HepG2 (cell line): ENCODE results near the gene CD19. TPM values are rescaled to one million over a fixed set of nuclear protein-coding genes. Genes with fewer than 3 reads are reported as not detected.

ENCODE experiments used
- EP300 ChIP-seq, 3 experiments: sonication (generic) in 1 of 3; formaldehyde crosslinking in 1 of 3; IDR thresholded peaks; 2 replicates each; pipeline versions ENCODE4 v1.5.1 to v1.6.1; 2011 to 2020; ENCODE audit warnings: low read depth in 2 of 3, low read length in 2 of 3, borderline replicate concordance in 1 of 3, improper control_type of control experiment in 1 of 3, mild to moderate bottlenecking in 1 of 3, missing genetic modification reagents in 1 of 3, moderate library complexity in 1 of 3
- FLYWCH1 ChIP-seq: sonication (generic); formaldehyde crosslinking; IDR thresholded peaks from 2 replicates; pipeline ENCODE4 v1.8.1; 2023; ENCODE audit warnings: mild to moderate bottlenecking, missing genetic modification reagents
- IKZF1 ChIP-seq: fragments of 450-650 bp; IDR thresholded peaks from 2 replicates; pipeline ENCODE4 v1.7.1; 2016
- MXD4 ChIP-seq: IDR thresholded peaks from 2 replicates; pipeline ENCODE4 v1.6.1; 2016; ENCODE audit warnings: mild to moderate bottlenecking, missing biosample characterization, missing genetic modification reagents
- NBN ChIP-seq: fragments of 450-650 bp; conservative IDR thresholded peaks from 2 replicates; pipeline ENCODE4 v1.6.1; 2017
- NCOR1 ChIP-seq: fragments of 200-600 bp; sonication (generic); IDR thresholded peaks from 2 replicates; pipeline ENCODE4 v1.7.0; 2017; ENCODE audit warnings: antibody characterized with exemption, low read length, borderline replicate concordance
- NFE2L2 ChIP-seq: fragments of 150-350 bp; IDR thresholded peaks from 2 replicates; pipeline ENCODE4 v1.6.1; 2014; ENCODE audit warnings: low read length
- NRL ChIP-seq: sonication (generic); formaldehyde crosslinking; IDR thresholded peaks from 2 replicates; pipeline ENCODE4 v1.5.0; 2020; ENCODE audit warnings: missing genetic modification reagents, mild to moderate bottlenecking, moderate library complexity, borderline replicate concordance
- PRDM4 ChIP-seq: sonication (generic); formaldehyde crosslinking; IDR thresholded peaks from 2 replicates; pipeline ENCODE4 v1.9.0; 2021; ENCODE audit warnings: missing genetic modification reagents, borderline replicate concordance
- SMAD9 ChIP-seq: sonication (generic); formaldehyde crosslinking; IDR thresholded peaks from 2 replicates; pipeline ENCODE4 v1.5.1; 2020; ENCODE audit warnings: mild to moderate bottlenecking, missing genetic modification reagents
- SNRNP70 ChIP-seq: fragments of 200-400 bp; formaldehyde crosslinking; IDR thresholded peaks from 2 replicates; pipeline ENCODE4 v1.6.1; 2017; ENCODE audit warnings: mild to moderate bottlenecking, low read depth, low read length, moderate library complexity
- SP2 ChIP-seq: sonication (generic); formaldehyde crosslinking; IDR thresholded peaks from 2 replicates; pipeline ENCODE4 v1.5.1; 2020; ENCODE audit warnings: mild to moderate bottlenecking, missing genetic modification reagents
- TEAD2 ChIP-seq: sonication (generic); formaldehyde crosslinking; IDR thresholded peaks from 2 replicates; pipeline ENCODE4 v1.9.0; 2021; ENCODE audit warnings: missing genetic modification reagents
- YEATS4 ChIP-seq: sonication (generic); formaldehyde crosslinking; IDR thresholded peaks from 2 replicates; pipeline ENCODE4 v1.4.0; 2020; ENCODE audit warnings: missing genetic modification reagents, borderline replicate concordance
- ZFY ChIP-seq: sonication (generic); formaldehyde crosslinking; IDR thresholded peaks from 2 replicates; pipeline ENCODE4 v1.4.0; 2020; ENCODE audit warnings: missing genetic modification reagents
- ZNF44 ChIP-seq: sonication (generic); formaldehyde crosslinking; IDR thresholded peaks from 2 replicates; pipeline ENCODE4 v1.5.1; 2020; ENCODE audit warnings: mild to moderate bottlenecking, missing genetic modification reagents
- ZNF451 ChIP-seq: sonication (generic); formaldehyde crosslinking; IDR thresholded peaks from 2 replicates; pipeline ENCODE4 v1.5.0; 2020; ENCODE audit warnings: mild to moderate bottlenecking, missing genetic modification reagents
- ZNF598 ChIP-seq: sonication (generic); formaldehyde crosslinking; IDR thresholded peaks from 2 replicates; pipeline ENCODE4 v1.5.1; 2020; ENCODE audit warnings: mild to moderate bottlenecking, missing genetic modification reagents, borderline replicate concordance
- ZNF792 ChIP-seq: IDR thresholded peaks from 2 replicates; pipeline ENCODE4 v1.6.1; 2016
- polyA plus RNA-seq, 8 experiments: library from polyadenylated mRNA; depleted of rRNA in 3 of 8; stranded (reverse) in 7 of 8; unstranded in 1 of 8; fragments of >200 nt; fragmentation: Illumina TruSeq in 4 of 8; extraction: Trizol in 4 of 8; gene quantifications; 2 replicates each; pipeline versions ENCODE4 v1.2.1 to v1.2.3, GENCODE V29; 2011 to 2016; ENCODE audit warnings: low read depth in 4 of 8, missing spikeins in 1 of 8, mixed read lengths in 1 of 8; ENCODE audit not compliant: insufficient read depth in 1 of 8
- total RNA-seq, 5 experiments: library from RNA; depleted of rRNA; stranded (reverse); fragments of >200 nt; fragmentation: Illumina TruSeq; extraction: Trizol; gene quantifications; 2 replicates each; pipeline ENCODE4 v1.2.3, GENCODE V29; 2016; ENCODE audit warnings: low read depth in 1 of 5
- TF ChIP-seq, protein P1 (sequence below): sonication (generic); formaldehyde crosslinking; IDR thresholded peaks from 2 replicates; pipeline ENCODE4 v1.8.0; 2022; ENCODE audit warnings: low read depth, missing genetic modification reagents
- TF ChIP-seq, protein P2 (sequence below): sonication (generic); formaldehyde crosslinking; IDR thresholded peaks from 2 replicates; pipeline ENCODE4 v1.4.0; 2020; ENCODE audit warnings: missing genetic modification reagents

CD19 gene
- total and polyA plus RNA-seq, 2 of the 13 experiments (the other 11 are each of a cell fraction or from before 2014, with no cell fraction given) = 0.55 to 1.1 TPM

DNA sequence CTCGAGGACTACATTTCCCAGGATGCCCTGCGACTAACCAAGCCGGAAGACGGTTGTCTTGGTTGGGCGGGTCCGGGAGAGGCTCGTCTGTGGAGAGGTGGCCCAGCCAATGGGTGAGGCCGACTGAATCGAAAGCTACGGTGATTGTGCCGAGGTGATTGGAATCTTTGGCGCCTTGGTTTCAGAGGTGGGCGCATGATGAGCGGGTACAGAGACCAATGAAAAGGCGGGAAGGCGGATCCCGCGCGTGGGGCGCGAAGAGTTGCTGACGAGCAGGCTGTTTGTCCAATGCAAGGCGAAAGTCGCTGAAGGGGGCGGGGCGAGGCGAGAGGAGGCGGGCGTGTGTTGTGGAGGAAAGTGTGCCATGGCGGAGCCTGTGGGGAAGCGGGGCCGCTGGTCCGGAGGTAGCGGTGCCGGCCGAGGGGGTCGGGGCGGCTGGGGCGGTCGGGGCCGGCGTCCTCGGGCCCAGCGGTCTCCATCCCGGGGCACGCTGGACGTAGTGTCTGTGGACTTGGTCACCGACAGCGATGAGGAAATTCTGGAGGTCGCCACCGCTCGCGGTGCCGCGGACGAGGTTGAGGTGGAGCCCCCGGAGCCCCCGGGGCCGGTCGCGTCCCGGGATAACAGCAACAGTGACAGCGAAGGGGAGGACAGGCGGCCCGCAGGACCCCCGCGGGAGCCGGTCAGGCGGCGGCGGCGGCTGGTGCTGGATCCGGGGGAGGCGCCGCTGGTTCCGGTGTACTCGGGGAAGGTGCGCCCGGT lies 19.1 kb downstream of the CD19 start, which contains the start of gene NFATC2IP (continued):
- TF ChIP-seq, protein P1, sequence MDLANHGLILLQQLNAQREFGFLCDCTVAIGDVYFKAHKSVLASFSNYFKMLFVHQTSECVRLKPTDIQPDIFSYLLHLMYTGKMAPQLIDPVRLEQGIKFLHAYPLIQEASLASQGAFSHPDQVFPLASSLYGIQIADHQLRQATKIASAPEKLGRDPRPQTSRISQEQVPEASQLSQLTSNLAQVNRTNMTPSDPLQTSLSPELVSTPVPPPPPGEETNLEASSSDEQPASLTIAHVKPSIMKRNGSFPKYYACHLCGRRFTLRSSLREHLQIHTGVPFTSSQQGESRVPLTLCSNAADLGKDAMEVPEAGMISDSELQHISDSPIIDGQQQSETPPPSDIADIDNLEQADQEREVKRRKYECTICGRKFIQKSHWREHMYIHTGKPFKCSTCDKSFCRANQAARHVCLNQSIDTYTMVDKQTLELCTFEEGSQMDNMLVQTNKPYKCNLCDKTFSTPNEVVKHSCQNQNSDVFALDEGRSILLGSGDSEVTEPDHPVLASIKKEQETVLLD (CRISPR knock-in tag) = peak; percentile 55; the same call in 1 of the 2 replicates
- no peak for TF ChIP-seq NCOR1
- no peak; the same call in 1 of the 2 replicates for TF ChIP-seq ZNF451 (CRISPR knock-in tag)
- 0 out of 2 replicates have a peak, but pooled peaks have one; percentile 57 for TF ChIP-seq ZNF44 (CRISPR knock-in tag)
- no peak for TF ChIP-seq FLYWCH1
- TF ChIP-seq ZNF598 (CRISPR knock-in tag) = no peak
- no peak; the same call in 1 of the 2 replicates for TF ChIP-seq ZFY (CRISPR knock-in tag)
- TF ChIP-seq YEATS4 (CRISPR knock-in tag) = peak; percentile 80
- TF ChIP-seq, protein P2, sequence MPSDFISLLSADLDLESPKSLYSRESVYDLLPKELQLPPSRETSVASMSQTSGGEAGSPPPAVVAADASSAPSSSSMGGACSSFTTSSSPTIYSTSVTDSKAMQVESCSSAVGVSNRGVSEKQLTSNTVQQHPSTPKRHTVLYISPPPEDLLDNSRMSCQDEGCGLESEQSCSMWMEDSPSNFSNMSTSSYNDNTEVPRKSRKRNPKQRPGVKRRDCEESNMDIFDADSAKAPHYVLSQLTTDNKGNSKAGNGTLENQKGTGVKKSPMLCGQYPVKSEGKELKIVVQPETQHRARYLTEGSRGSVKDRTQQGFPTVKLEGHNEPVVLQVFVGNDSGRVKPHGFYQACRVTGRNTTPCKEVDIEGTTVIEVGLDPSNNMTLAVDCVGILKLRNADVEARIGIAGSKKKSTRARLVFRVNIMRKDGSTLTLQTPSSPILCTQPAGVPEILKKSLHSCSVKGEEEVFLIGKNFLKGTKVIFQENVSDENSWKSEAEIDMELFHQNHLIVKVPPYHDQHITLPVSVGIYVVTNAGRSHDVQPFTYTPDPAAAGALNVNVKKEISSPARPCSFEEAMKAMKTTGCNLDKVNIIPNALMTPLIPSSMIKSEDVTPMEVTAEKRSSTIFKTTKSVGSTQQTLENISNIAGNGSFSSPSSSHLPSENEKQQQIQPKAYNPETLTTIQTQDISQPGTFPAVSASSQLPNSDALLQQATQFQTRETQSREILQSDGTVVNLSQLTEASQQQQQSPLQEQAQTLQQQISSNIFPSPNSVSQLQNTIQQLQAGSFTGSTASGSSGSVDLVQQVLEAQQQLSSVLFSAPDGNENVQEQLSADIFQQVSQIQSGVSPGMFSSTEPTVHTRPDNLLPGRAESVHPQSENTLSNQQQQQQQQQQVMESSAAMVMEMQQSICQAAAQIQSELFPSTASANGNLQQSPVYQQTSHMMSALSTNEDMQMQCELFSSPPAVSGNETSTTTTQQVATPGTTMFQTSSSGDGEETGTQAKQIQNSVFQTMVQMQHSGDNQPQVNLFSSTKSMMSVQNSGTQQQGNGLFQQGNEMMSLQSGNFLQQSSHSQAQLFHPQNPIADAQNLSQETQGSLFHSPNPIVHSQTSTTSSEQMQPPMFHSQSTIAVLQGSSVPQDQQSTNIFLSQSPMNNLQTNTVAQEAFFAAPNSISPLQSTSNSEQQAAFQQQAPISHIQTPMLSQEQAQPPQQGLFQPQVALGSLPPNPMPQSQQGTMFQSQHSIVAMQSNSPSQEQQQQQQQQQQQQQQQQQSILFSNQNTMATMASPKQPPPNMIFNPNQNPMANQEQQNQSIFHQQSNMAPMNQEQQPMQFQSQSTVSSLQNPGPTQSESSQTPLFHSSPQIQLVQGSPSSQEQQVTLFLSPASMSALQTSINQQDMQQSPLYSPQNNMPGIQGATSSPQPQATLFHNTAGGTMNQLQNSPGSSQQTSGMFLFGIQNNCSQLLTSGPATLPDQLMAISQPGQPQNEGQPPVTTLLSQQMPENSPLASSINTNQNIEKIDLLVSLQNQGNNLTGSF (CRISPR knock-in tag) = no peak; the same call in 1 of the 2 replicates
- no peak for TF ChIP-seq IKZF1
- peak; percentile 42; the same call in 1 of the 2 replicates for TF ChIP-seq ZNF792
- TF ChIP-seq MXD4 = no peak
- TF ChIP-seq SP2 (CRISPR knock-in tag) = peak; percentile 100
- TF ChIP-seq NBN = no peak
- TF ChIP-seq PRDM4 = no peak
- TF ChIP-seq NRL (CRISPR knock-in tag) = no peak; the same call in 1 of the 2 replicates
- no peak for TF ChIP-seq TEAD2 (CRISPR knock-in tag)
- no peak for TF ChIP-seq NFE2L2
- TF ChIP-seq SMAD9 (CRISPR knock-in tag) = no peak
- no peak for TF ChIP-seq SNRNP70
- TF ChIP-seq EP300 (IDR thresholded peaks at IDR 0.05; ENCODE audit: low read depth in 2 of 2, low read length in 2 of 2) = no peak
- no peak for TF ChIP-seq EP300 (CRISPR knock-in tag; IDR thresholded peaks at IDR 0.05; ENCODE audit: borderline replicate concordance)
